HUES6 (cell line): ENCODE results near the gene PM20D1.

Source experiments
- H3K27ac ChIP-seq: 2 replicates; pipeline ENCODE4 v1.7.0; 2013; ENCODE audit warnings: low read depth, mild to moderate bottlenecking, low read length, inconsistent platforms
- H3K27me3 ChIP-seq: 2 replicates; pipeline ENCODE4 v1.6.1; 2013; ENCODE audit warnings: low read length; ENCODE audit not compliant: control insufficient read depth, insufficient read depth
- H3K36me3 ChIP-seq: 2 replicates; pipeline ENCODE4 v1.6.1; 2013; ENCODE audit warnings: low read length; ENCODE audit not compliant: control insufficient read depth, insufficient read depth
- H3K4me1 ChIP-seq: 2 replicates; pipeline ENCODE4 v1.6.1; 2013; ENCODE audit warnings: low read length; ENCODE audit not compliant: control insufficient read depth, insufficient read depth
- H3K4me3 ChIP-seq: 2 replicates; pipeline ENCODE4 v1.5.1; 2013; ENCODE audit warnings: low read depth, low read length
- H3K9ac ChIP-seq: one replicate; pipeline ENCODE4 v1.6.1; 2013; ENCODE audit warnings: mild to moderate bottlenecking, low read length
- H3K9me3 ChIP-seq: 2 replicates; pipeline ENCODE4 v1.6.1; 2013; ENCODE audit warnings: low read depth, low read length; ENCODE audit not compliant: control insufficient read depth, insufficient read depth

Gene PM20D1

DNA sequence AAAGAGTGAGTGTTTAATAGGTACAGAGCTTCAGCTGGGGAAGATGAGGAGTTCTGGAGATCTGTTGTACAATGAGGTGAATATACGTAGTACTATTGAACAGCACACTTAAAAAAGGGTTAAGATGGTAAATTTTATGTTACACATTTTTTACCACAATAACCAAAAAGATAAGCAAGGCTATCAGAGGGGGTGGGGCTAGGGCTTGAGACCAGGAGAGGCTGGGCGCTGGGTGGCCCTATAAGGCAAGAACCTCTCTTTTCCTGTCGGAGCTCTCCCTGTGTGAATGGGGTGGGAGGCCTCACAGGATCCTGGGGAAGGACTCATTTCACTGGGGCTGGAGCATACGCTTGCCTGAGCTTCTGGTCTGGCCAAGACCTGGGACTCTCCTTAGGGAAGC is 45.9 kb downstream of the PM20D1 start:
- Histone ChIP-seq H3K4me3 (no peak overlapping the region), H3K9ac (no peak overlapping the region), H3K9me3 (no peaks in the 10 kb centered on the region), H3K27ac (no peak overlapping the region), H3K36me3 (peaks cover 17% of the 10 kb centered on the region), H3K4me1 (no peaks in the 10 kb centered on the region; the same call in 1 of the 2 replicates), H3K27me3 (no peaks in the 10 kb centered on the region)

DNA sequence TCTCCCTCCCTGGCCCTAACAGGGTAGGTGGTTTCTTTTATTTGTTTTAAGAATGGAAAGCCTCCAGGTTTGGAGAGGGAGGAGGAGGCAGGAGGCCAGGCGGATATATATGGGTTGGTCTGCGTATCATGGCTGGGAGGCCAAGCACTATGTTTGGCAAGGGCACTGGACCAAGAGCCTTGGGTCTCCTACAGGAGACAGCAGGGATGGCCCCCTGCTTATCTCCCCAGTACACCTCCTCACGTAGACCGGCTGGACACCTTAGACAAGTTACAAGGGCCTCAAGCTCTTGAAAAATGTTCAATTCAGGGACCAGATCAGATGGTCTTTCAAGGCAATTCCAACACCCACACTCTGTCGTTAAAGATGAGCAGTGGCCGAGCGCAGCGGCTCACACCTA is 47.9 kb downstream of the PM20D1 start:
- Histone ChIP-seq H3K36me3 (peaks cover 30% of the 10 kb centered on the region), H3K9ac (no peak overlapping the region), H3K27me3 (no peaks in the 10 kb centered on the region), H3K4me3 (no peak overlapping the region), H3K9me3 (no peaks in the 10 kb centered on the region), H3K27ac (no peak overlapping the region), H3K4me1 (no peaks in the 10 kb centered on the region; the same call in 1 of the 2 replicates)

DNA sequence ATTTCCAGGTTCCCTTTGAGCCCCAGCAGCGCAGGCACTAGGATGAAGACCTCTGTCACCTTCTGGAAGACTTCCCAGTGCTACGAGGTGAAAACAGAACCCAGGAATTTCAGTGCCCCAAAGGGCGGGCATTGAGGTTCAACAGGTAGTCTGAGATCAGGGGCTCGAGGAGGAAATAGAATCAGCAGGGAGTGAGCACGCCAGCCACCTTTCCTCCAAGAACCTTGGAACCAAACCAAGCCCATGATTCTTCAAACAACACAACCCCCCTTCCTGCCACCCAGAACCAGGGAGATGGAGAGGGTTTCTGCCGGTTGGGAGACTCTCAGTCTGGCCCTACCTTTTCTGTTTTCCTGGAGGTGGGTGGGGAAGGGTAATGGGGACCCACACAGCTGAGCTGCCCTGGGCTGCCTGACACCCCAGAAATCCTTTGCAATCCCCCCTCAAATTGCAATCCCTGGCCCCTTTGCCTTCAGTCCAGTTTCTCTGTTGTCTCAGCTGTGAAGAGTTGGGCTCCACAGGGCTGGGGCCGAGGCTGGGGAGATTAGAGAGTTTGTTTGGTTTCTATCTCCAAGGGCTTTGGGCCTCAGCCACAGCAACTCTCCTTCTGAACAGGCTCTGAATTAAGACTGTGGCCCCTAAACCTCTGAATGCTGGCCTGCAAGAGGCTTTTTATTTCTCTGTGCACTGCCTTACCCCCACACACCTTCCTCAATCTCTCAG is 48.8 kb downstream of the PM20D1 start:
- Histone ChIP-seq H3K27me3 (no peaks in the 10 kb centered on the region), H3K9me3 (no peaks in the 10 kb centered on the region), H3K4me1 (no peaks in the 10 kb centered on the region; the same call in 1 of the 2 replicates), H3K9ac (no peak overlapping the region), H3K36me3 (peaks cover 39% of the 10 kb centered on the region), H3K4me3 (no peak overlapping the region), H3K27ac (no peak overlapping the region)

DNA sequence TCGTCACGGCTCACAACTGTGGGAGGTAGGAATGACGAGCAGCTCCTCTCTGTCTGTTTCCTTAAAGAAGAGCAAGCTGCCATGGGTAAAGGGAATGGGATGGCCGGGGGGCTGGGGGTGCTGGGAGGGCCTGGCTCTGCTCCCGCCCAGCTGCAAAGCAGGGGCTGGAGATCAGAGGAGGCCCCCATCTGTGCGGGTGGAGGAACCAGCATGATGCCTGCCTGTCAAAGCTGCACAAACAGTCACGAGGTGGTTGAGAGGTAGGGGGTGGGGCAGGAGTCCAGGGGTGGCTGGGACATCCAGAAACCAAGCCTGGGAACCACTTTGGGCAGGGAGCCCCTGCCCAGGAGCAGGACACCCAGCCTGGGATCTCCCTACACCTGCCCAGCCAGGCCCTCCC is 49.5 kb downstream of the PM20D1 start:
- Histone ChIP-seq H3K4me3 (no peak overlapping the region), H3K36me3 (peaks cover 46% of the 10 kb centered on the region), H3K9me3 (no peaks in the 10 kb centered on the region), H3K27me3 (no peaks in the 10 kb centered on the region), H3K9ac (no peak overlapping the region), H3K4me1 (no peaks in the 10 kb centered on the region; the same call in 1 of the 2 replicates), H3K27ac (no peak overlapping the region)

DNA sequence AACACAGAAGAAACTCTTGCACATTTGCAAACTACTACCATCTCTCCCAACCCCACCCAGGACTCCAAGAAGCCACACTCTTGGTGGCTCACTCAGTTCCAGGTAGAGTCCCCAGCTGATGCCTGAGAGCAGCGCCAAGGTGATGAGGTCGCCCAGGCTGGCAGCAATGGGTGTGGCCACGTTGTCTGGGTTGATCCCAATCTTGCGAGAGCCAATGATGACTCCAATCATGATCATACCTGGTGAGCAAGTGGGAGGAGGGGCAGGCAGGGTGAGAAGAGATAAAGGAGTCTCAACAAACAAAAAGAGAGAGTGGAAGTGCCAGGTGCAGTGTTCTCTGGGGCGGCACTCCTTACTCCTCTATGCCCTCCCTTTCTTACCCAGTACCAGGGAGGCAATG is 51.4 kb downstream of the PM20D1 start:
- H3K9me3 ChIP-seq: no peaks in the 10 kb centered on the region
- H3K4me1 ChIP-seq: no peaks in the 10 kb centered on the region; the same call in 1 of the 2 replicates
- H3K4me3 ChIP-seq: no peak overlapping the region
- H3K27me3 ChIP-seq: no peaks in the 10 kb centered on the region
- peaks cover 62% of the 10 kb centered on the region for H3K36me3 ChIP-seq
- H3K27ac ChIP-seq: no peak overlapping the region
- no peak overlapping the region for H3K9ac ChIP-seq

DNA sequence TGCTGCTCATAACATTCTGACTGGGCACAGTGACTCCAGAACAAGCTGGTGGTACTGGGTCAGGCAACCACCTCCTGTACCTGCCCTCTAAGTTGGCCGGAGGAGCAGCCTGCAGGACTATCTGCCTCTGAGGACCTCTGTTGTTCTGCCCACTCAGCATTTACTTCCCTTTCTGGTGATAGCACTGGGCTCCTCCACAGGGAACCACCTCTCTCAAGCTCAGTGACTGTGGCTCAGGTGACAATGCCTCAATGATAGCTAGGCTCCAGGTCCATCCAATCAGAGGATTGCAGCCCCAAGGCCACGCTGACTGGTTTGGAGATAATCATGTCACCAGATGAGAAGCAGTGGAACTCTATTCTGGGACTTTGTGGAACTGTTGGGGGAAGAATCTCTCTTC is 52.8 kb downstream of the PM20D1 start:
- Histone ChIP-seq H3K9me3 (no peaks in the 10 kb centered on the region), H3K4me1 (peaks cover 7% of the 10 kb centered on the region; the same call in 1 of the 2 replicates), H3K27me3 (no peaks in the 10 kb centered on the region), H3K4me3 (no peak overlapping the region), H3K9ac (no peak overlapping the region), H3K36me3 (peaks cover 69% of the 10 kb centered on the region), H3K27ac (no peak overlapping the region)

DNA sequence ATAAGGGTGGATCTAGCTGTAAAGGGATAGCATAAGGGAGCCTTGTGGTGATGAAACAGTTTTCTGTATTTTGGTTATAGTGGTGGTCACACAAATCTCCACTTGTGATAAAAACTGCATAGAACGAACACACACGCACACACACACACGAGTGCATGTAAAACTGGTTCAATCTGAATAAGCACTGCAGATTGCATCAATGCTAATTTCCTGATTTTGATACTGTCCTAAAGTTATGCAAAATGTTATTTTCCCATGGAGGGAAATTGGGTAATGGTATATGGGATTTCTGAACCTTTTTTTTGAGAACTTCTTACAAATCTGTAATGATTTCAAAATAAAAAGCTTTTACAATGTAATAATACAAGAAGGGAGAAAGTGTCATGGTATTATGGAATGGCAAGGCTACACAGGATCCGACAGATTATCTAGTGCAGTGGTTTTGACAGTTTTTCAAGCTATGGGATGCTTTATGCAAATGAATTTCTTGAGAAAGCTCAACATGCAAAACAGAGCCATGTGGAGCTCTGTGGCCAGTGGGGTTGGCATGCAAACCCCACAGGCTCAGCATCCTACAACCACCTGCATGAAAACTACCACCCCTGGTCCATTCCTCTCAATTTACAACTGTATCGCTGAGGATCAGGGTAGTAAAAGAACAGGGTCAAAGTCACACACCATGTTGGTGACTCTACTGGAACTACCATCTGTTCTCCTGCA is 55.8 kb downstream of the PM20D1 start:
- Histone ChIP-seq H3K4me1 (peaks cover 10% of the 10 kb centered on the region; the same call in 1 of the 2 replicates), H3K9ac (no peak overlapping the region), H3K36me3 (peaks cover 73% of the 10 kb centered on the region), H3K4me3 (no peak overlapping the region), H3K27ac (no peak overlapping the region), H3K9me3 (no peaks in the 10 kb centered on the region), H3K27me3 (no peaks in the 10 kb centered on the region)

DNA sequence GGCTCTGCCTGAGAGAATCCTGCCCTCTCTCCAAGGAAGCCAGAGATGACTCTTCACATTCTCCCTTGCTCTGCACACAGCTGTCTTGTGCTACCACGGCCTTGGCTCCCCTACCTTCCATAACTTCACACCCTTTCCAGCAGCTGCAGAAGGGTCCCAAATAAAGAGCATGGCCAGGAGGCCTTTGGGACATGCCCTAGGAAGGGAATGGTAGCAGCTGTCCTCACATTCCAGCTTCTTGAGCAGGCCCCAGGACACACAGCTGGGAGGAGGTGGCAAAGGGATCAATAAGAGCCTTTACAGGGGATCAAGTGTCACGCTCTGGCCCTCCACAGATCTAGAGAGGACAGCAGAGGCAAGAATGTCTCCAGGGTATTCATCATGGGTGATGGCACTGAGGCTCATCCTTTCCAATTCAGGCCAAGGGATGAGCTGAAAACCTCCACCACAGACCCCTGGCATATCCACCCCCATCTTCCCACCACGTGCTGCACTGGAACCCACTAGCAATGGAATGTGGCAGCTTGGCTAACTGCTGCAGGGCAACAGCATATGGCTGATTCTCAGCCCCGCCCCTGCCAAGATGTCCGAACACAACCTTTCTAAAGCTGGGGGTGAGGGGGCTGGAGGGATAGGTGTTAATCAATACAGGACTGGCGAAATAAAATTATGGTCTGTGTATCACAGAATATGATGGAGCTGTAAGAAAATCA is 56.8 kb downstream of the PM20D1 start:
- H3K9me3 ChIP-seq: no peaks in the 10 kb centered on the region
- H3K27ac ChIP-seq: no peak overlapping the region
- H3K4me1 ChIP-seq: peaks cover 10% of the 10 kb centered on the region; the same call in 1 of the 2 replicates
- no peaks in the 10 kb centered on the region for H3K27me3 ChIP-seq
- no peak overlapping the region for H3K9ac ChIP-seq
- H3K4me3 ChIP-seq: no peak overlapping the region
- H3K36me3 ChIP-seq: peaks cover 62% of the 10 kb centered on the region

DNA sequence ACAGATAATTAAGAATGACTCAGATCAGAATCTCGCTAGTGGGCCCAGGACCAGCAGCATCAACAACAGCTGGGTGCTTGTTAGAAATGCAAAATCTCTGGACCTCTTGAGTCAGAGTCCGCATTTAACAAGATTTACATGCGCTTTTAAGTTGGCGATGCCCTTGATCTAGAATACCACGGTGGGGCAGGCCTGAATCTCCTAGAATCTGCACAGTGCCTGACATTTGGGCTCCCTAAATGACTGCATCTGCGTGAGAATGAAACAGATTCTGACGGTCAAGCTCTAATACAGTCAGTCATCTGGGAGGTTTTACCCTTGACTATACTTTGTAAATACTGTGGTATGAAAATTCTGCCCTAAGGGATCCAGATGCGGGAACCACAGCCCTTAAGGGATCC is 57.5 kb downstream of the PM20D1 start:
- no peak overlapping the region for H3K9ac ChIP-seq
- peaks cover 56% of the 10 kb centered on the region for H3K36me3 ChIP-seq
- H3K27me3 ChIP-seq: no peaks in the 10 kb centered on the region
- H3K4me1 ChIP-seq: peaks cover 10% of the 10 kb centered on the region; the same call in 1 of the 2 replicates
- no peak overlapping the region for H3K4me3 ChIP-seq
- no peaks in the 10 kb centered on the region for H3K9me3 ChIP-seq
- H3K27ac ChIP-seq: no peak overlapping the region

DNA sequence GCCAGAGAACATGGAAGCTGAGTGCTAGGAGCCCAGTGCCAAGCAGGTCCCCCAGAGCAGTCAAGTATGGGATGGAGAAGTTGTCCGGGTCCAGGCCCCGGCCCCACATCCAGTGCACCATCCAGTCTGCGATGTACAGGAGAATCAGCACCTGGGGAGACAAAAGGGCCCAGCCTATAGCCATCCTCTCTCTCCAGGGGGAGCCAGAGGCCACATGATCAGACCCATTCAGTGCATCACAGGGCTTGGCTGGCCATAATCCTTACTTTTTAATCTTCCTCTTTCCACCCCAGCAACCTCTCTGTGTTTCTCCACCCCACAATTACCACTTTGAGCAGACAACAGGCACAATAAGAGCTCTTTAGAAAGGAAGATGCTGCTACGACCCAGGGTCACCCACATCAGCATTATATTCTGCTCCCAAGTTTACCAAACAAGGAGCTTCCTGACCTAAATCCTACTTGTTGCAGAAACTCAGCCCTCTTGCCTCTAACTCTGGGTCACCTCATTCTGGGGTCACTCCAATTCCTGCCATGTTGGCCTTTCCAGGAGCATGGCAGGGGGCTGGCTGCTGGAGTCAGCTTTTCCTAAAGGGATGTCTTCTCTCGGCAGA is 58.3 kb downstream of the PM20D1 start:
- Histone ChIP-seq H3K27ac (no peak overlapping the region), H3K36me3 (peaks cover 48% of the 10 kb centered on the region)

More for the DNA sequence above, 58.3 kb downstream of the PM20D1 start:
- peaks cover 10% of the 10 kb centered on the region; the same call in 1 of the 2 replicates for H3K4me1 ChIP-seq
- H3K9me3 ChIP-seq: no peaks in the 10 kb centered on the region
- no peaks in the 10 kb centered on the region for H3K27me3 ChIP-seq
- no peak overlapping the region for H3K9ac ChIP-seq
- H3K4me3 ChIP-seq: no peak overlapping the region
